ENCODE results near the gene GIGYF1. TPM values are rescaled to one million over a fixed set of nuclear protein-coding genes. Genes with fewer than 3 reads are reported as not detected.

GIGYF1 gene
- polyA plus RNA-seq, 1 experiment, result 4.4 TPM

GRCh38 chr7:100687751-100688300, 6.2 kb downstream of the GIGYF1 start:
- DNase-seq (ENCODE audit: low read depth, low spot score), result no peak
- H3K27ac ChIP-seq (ENCODE audit: low read depth, low read length), result no peak overlapping the region
- TF ChIP-seq, protein P1, sequence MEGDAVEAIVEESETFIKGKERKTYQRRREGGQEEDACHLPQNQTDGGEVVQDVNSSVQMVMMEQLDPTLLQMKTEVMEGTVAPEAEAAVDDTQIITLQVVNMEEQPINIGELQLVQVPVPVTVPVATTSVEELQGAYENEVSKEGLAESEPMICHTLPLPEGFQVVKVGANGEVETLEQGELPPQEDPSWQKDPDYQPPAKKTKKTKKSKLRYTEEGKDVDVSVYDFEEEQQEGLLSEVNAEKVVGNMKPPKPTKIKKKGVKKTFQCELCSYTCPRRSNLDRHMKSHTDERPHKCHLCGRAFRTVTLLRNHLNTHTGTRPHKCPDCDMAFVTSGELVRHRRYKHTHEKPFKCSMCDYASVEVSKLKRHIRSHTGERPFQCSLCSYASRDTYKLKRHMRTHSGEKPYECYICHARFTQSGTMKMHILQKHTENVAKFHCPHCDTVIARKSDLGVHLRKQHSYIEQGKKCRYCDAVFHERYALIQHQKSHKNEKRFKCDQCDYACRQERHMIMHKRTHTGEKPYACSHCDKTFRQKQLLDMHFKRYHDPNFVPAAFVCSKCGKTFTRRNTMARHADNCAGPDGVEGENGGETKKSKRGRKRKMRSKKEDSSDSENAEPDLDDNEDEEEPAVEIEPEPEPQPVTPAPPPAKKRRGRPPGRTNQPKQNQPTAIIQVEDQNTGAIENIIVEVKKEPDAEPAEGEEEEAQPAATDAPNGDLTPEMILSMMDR (IDR thresholded peaks at IDR 0.05; ENCODE audit: low read depth, low read length), result no peak
- H3K27me3 ChIP-seq (ENCODE audit: control insufficient read depth, insufficient read depth, low read length), result no peaks in the 10 kb centered on the region
- CTCF ChIA-PET, result interaction anchor here (0.6 kb wide), 1 partner anchor 101 kb away, joined by 3 read pairs; the partner anchor contains the start of genes FBXO24 and LRCH4
- H3K9me3 ChIP-seq (ENCODE audit: control insufficient read depth, insufficient read depth, low read length), result no peaks in the 10 kb centered on the region; the same call in 1 of the 2 replicates
- POLR2A ChIA-PET, result no interaction called here
- H3K4me3 ChIP-seq (ENCODE audit: low read depth, low read length), result no peak overlapping the region

GRCh38 chr7:100687261-100687660, 6.8 kb downstream of the GIGYF1 start:
- H3K27me3 ChIP-seq (ENCODE audit: control insufficient read depth, insufficient read depth, low read length), result no peaks in the 10 kb centered on the region
- TF ChIP-seq, protein P1 (IDR thresholded peaks at IDR 0.05; ENCODE audit: low read depth, low read length), result no peak
- no peak overlapping the region for H3K4me3 ChIP-seq (ENCODE audit: low read depth, low read length)
- no peak for DNase-seq (ENCODE audit: low read depth, low spot score)
- H3K9me3 ChIP-seq (ENCODE audit: control insufficient read depth, insufficient read depth, low read length), result no peaks in the 10 kb centered on the region; the same call in 1 of the 2 replicates
- H3K27ac ChIP-seq (ENCODE audit: low read depth, low read length), result no peak overlapping the region
- ChIA-PET POLR2A (no interaction called here), CTCF (interaction anchor here (0.6 kb wide), 1 partner anchor 101 kb away, joined by 3 read pairs; the partner anchor contains the start of genes FBXO24 and LRCH4)

DNA sequence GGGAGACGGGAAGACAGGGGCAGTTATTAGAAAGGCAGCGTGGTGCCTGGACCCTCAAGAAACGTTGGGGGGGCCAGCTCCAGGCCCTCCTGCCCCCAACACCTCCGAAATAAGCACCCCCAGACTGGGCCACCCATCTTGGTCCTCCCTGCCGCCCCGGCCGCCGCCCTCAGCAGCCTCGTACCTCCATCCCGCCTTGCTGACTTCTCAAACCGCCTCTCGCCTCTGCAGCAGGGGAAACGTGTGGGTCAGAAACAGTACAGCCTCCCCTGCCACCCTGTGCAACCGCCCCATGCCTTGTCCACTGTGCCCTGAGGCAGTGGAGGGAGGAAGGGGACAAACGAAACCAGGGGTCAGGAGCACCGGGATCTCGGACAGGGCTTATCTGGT, 7.2 kb downstream of the GIGYF1 start:
- H3K4me3 ChIP-seq (ENCODE audit: low read depth, low read length), result no peak overlapping the region
- ChIA-PET CTCF (no interaction called here), POLR2A (no interaction called here)
- no peak overlapping the region for H3K27ac ChIP-seq (ENCODE audit: low read depth, low read length)
- no peak for DNase-seq (ENCODE audit: low read depth, low spot score)
- no peaks in the 10 kb centered on the region for H3K27me3 ChIP-seq (ENCODE audit: control insufficient read depth, insufficient read depth, low read length)
- no peaks in the 10 kb centered on the region; the same call in 1 of the 2 replicates for H3K9me3 ChIP-seq (ENCODE audit: control insufficient read depth, insufficient read depth, low read length)
- TF ChIP-seq, protein P1 (IDR thresholded peaks at IDR 0.05; ENCODE audit: low read depth, low read length), result no peak

- no peaks in the 10 kb centered on the region; the same call in 1 of the 2 replicates for H3K9me3 ChIP-seq (ENCODE audit: control insufficient read depth, insufficient read depth, low read length)
- no peak overlapping the region for H3K4me3 ChIP-seq (ENCODE audit: low read depth, low read length)
- H3K27me3 ChIP-seq (ENCODE audit: control insufficient read depth, insufficient read depth, low read length), result no peaks in the 10 kb centered on the region
- POLR2A ChIA-PET, result no interaction called here
- TF ChIP-seq, protein P1 (IDR thresholded peaks at IDR 0.05; ENCODE audit: low read depth, low read length), result no peak
- CTCF ChIA-PET, result no interaction called here
- no peak overlapping the region for H3K27ac ChIP-seq (ENCODE audit: low read depth, low read length)
- DNase-seq (ENCODE audit: low read depth, low spot score), result no peak
Observed at GRCh38 chr7:100686201-100686821, 7.7 kb downstream of the GIGYF1 start.

DNA sequence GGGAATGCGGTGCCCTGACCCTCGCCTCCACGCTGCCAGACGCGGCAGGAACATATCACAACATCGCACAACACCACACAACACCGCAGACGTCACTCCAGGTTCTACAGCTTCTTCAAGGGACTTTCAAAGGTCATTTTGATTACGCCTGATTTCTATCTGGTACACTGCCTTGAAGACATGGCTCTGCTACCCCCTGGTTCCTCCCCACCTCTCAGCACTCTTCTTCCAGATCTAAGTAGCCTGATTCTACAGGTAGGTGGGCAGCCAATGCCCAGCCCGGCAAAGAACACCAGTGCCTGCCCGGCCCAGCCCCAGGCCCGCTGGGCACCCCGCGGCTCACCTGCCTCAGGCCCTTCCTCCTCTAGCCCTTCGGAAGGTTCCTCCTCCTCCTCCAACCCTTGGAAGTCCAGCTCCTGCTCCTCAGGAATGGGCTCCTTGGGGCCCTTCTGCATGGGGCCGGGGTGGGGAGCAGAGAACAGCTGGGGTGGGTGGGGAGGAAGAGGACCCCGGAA, 8.4 kb downstream of the GIGYF1 start:
- DNase-seq (ENCODE audit: low read depth, low spot score), result no peak
- Histone ChIP-seq H3K9me3 (ENCODE audit: control insufficient read depth, insufficient read depth, low read length) (no peaks in the 10 kb centered on the region; the same call in 1 of the 2 replicates), H3K4me3 (ENCODE audit: low read depth, low read length) (no peak overlapping the region), H3K27me3 (ENCODE audit: control insufficient read depth, insufficient read depth, low read length) (no peaks in the 10 kb centered on the region), H3K27ac (ENCODE audit: low read depth, low read length) (no peak overlapping the region)
- TF ChIP-seq, protein P1 (IDR thresholded peaks at IDR 0.05; ENCODE audit: low read depth, low read length), result no peak
- ChIA-PET CTCF (interaction anchor here (0.6 to 1.0 kb wide), 2 partner anchors 126 to 141 kb away, joined by 3 read pairs; partner anchors contain the start of gene EPHB4), POLR2A (no interaction called here)

All from AG04450 (cell line).